WTC11 (cell line): ENCODE measurements around the gene FOXS1.

Experiments
- ATF1 ChIP-seq: sonication (generic); formaldehyde crosslinking; IDR thresholded peaks from 2 replicates; pipeline ENCODE4 v1.8.1; 2023; ENCODE audit warnings: mild to moderate bottlenecking, moderate library complexity, missing genetic modification reagents
- CREB1 ChIP-seq: sonication (generic); formaldehyde crosslinking; IDR thresholded peaks from 2 replicates; pipeline ENCODE4 v1.8.0; 2023; ENCODE audit warnings: mild to moderate bottlenecking, missing genetic modification reagents
- ETV6 ChIP-seq: sonication (generic); formaldehyde crosslinking; IDR thresholded peaks from 2 replicates; pipeline ENCODE4 v1.8.1; 2022; ENCODE audit warnings: mild to moderate bottlenecking, missing genetic modification reagents
- FOXK1 ChIP-seq: sonication (generic); formaldehyde crosslinking; IDR thresholded peaks from 2 replicates; pipeline ENCODE4 v1.8.0; 2022; ENCODE audit warnings: mild to moderate bottlenecking, moderate library complexity, missing genetic modification reagents
- JUN ChIP-seq: sonication (generic); formaldehyde crosslinking; IDR thresholded peaks from 2 replicates; pipeline ENCODE4 v1.8.0; 2023; ENCODE audit warnings: mild to moderate bottlenecking, missing genetic modification reagents
- NFATC4 ChIP-seq: fragments of 250-450 bp; sonication (Bioruptor Pico); IDR thresholded peaks from 2 replicates; pipeline ENCODE4 v1.9.0; 2021; ENCODE audit warnings: mild to moderate bottlenecking
- NFYB ChIP-seq: sonication (generic); formaldehyde crosslinking; conservative IDR thresholded peaks from 2 replicates; pipeline ENCODE4 v1.8.0; 2022; ENCODE audit warnings: low read depth, missing genetic modification reagents
- ZNF232 ChIP-seq: sonication (generic); formaldehyde crosslinking; IDR thresholded peaks from 2 replicates; pipeline ENCODE4 v1.8.0; 2022; ENCODE audit warnings: mild to moderate bottlenecking, missing genetic modification reagents
- ZNF416 ChIP-seq: fragments of 250-450 bp; sonication (Bioruptor Pico); IDR thresholded peaks from 2 replicates; pipeline ENCODE4 v1.9.0; 2021; ENCODE audit warnings: mild to moderate bottlenecking, inconsistent platforms
- TF ChIP-seq, protein P1 (sequence below): sonication (generic); formaldehyde crosslinking; IDR thresholded peaks from 2 replicates; pipeline ENCODE4 v1.8.1; 2023; ENCODE audit warnings: mild to moderate bottlenecking, moderate library complexity, missing genetic modification reagents
- TF ChIP-seq, protein P2 (sequence below): fragments of 200-600 bp; IDR thresholded peaks from 2 replicates; pipeline ENCODE4 v1.8.0; 2022; ENCODE audit warnings: antibody characterized with exemption
- TF ChIP-seq, protein P3 (sequence below): sonication (generic); formaldehyde crosslinking; IDR thresholded peaks from 2 replicates; pipeline ENCODE4 v1.8.1; 2023; ENCODE audit warnings: mild to moderate bottlenecking, missing genetic modification reagents, moderate library complexity
- TF ChIP-seq, protein P4 (sequence below): sonication (generic); formaldehyde crosslinking; conservative IDR thresholded peaks from 2 replicates; pipeline ENCODE4 v1.8.1; 2022; ENCODE audit warnings: mild to moderate bottlenecking, missing genetic modification reagents
- TF ChIP-seq, protein P5 (sequence below): sonication (generic); formaldehyde crosslinking; IDR thresholded peaks from 2 replicates; pipeline ENCODE4 v1.8.1; 2022; ENCODE audit warnings: low read depth, mild to moderate bottlenecking, moderate library complexity, missing genetic modification reagents, borderline replicate concordance

DNA sequence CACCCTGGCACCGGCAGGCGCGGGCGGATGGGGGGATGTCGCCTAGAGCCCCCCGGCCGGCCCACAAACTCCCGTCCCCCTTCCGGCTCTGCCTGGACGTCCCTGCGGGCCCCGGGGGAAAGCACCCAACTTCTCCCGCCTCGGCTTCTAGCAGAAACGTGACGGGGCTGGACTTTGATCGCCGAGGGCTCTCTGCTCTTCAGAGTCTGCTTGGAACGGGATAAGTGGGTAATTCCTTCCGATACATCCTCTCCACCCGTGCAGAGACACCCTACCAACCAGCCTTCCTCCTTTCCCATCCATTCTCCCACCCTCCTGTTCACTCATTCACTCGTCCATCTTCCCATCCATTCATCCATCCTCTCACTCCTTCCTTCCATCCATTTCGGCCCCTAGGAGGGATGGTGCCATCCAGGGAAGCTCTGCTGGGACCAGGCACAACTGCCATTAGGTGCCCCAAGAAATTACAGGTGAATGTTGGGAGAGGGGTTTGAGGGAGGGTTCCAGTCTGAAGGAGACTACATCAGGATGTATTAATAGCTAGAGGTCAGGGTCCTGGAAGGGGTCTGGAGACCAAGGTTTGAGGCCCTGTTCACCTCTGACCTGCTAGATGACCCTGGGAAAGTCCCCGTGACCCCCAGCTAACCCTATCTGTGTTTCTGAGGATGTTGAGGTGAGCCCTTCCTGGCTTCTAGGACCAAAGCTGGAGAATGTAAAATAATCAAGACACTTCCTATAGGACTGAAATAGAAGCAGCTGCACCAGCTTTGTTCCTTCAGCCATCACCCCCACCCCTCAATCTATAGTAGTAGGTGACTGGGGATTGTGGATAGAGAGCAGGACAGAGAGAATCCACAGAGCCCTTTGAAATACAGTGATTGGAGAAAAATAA lies 25.6 kb upstream of the FOXS1 start:
- TF ChIP-seq, protein P1, sequence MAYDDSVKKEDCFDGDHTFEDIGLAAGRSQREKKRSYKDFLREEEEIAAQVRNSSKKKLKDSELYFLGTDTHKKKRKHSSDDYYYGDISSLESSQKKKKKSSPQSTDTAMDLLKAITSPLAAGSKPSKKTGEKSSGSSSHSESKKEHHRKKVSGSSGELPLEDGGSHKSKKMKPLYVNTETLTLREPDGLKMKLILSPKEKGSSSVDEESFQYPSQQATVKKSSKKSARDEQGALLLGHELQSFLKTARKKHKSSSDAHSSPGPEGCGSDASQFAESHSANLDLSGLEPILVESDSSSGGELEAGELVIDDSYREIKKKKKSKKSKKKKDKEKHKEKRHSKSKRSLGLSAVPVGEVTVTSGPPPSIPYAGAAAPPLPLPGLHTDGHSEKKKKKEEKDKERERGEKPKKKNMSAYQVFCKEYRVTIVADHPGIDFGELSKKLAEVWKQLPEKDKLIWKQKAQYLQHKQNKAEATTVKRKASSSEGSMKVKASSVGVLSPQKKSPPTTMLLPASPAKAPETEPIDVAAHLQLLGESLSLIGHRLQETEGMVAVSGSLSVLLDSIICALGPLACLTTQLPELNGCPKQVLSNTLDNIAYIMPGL = no peak
- no peak for TF ChIP-seq ETV6
- TF ChIP-seq NFATC4 (CRISPR knock-in tag) = no peak
- no peak for TF ChIP-seq ZNF232 (CRISPR knock-in tag)
- TF ChIP-seq, protein P2, sequence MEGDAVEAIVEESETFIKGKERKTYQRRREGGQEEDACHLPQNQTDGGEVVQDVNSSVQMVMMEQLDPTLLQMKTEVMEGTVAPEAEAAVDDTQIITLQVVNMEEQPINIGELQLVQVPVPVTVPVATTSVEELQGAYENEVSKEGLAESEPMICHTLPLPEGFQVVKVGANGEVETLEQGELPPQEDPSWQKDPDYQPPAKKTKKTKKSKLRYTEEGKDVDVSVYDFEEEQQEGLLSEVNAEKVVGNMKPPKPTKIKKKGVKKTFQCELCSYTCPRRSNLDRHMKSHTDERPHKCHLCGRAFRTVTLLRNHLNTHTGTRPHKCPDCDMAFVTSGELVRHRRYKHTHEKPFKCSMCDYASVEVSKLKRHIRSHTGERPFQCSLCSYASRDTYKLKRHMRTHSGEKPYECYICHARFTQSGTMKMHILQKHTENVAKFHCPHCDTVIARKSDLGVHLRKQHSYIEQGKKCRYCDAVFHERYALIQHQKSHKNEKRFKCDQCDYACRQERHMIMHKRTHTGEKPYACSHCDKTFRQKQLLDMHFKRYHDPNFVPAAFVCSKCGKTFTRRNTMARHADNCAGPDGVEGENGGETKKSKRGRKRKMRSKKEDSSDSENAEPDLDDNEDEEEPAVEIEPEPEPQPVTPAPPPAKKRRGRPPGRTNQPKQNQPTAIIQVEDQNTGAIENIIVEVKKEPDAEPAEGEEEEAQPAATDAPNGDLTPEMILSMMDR = no peak
- TF ChIP-seq, protein P3, sequence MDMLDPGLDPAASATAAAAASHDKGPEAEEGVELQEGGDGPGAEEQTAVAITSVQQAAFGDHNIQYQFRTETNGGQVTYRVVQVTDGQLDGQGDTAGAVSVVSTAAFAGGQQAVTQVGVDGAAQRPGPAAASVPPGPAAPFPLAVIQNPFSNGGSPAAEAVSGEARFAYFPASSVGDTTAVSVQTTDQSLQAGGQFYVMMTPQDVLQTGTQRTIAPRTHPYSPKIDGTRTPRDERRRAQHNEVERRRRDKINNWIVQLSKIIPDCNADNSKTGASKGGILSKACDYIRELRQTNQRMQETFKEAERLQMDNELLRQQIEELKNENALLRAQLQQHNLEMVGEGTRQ (CRISPR knock-in tag) = no peak
- no peak for TF ChIP-seq ZNF416 (CRISPR knock-in tag)
- no peak for TF ChIP-seq ATF1 (CRISPR knock-in tag)
- no peak for TF ChIP-seq NFYB (CRISPR knock-in tag)
- TF ChIP-seq JUN (CRISPR knock-in tag) = no peak
- TF ChIP-seq, protein P4, sequence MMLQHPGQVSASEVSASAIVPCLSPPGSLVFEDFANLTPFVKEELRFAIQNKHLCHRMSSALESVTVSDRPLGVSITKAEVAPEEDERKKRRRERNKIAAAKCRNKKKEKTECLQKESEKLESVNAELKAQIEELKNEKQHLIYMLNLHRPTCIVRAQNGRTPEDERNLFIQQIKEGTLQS (CRISPR knock-in tag) = no peak
- no peak for TF ChIP-seq FOXK1 (CRISPR knock-in tag)
- TF ChIP-seq, protein P5, sequence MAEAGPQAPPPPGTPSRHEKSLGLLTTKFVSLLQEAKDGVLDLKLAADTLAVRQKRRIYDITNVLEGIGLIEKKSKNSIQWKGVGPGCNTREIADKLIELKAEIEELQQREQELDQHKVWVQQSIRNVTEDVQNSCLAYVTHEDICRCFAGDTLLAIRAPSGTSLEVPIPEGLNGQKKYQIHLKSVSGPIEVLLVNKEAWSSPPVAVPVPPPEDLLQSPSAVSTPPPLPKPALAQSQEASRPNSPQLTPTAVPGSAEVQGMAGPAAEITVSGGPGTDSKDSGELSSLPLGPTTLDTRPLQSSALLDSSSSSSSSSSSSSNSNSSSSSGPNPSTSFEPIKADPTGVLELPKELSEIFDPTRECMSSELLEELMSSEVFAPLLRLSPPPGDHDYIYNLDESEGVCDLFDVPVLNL (CRISPR knock-in tag) = no peak
- TF ChIP-seq CREB1 (CRISPR knock-in tag) = no peak
